ENCODE data around the gene ELL2.

ELL2 gene

DNA sequence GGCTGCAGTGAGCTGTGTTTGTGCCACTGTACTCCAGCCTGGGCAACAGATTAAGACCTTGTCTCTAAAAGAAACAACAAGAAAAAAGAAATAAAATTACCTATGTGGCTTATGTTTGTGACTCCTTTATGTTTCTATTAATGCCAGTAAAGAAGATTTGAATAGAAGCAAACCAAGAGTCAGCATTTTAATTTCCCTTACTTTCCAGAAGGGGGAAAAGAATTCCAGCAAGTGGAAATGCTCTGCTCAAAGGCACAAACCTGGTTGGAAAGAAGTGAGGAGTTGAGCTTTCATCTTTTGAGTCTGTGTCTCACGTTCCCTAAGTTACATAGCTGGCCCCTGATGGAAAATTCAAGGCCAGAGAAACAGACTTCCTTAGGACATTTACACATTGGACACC, 23.6 kb upstream of the ELL2 start:
- H3K27ac ChIP-seq = no peak overlapping the region
- TF ChIP-seq CTCF (conservative IDR thresholded peaks at IDR 0.05; ENCODE audit: low read depth) = no peak
- ChIA-PET CTCF (interaction anchor here (0.6 kb wide), 1 partner anchor 820 kb away, joined by 4 read pairs; no protein-coding TSS in a partner anchor), POLR2A (ENCODE audit: low non-redundant PET) (no interaction called here)
- no peak for DNase-seq (ENCODE audit: low spot score)

DNA sequence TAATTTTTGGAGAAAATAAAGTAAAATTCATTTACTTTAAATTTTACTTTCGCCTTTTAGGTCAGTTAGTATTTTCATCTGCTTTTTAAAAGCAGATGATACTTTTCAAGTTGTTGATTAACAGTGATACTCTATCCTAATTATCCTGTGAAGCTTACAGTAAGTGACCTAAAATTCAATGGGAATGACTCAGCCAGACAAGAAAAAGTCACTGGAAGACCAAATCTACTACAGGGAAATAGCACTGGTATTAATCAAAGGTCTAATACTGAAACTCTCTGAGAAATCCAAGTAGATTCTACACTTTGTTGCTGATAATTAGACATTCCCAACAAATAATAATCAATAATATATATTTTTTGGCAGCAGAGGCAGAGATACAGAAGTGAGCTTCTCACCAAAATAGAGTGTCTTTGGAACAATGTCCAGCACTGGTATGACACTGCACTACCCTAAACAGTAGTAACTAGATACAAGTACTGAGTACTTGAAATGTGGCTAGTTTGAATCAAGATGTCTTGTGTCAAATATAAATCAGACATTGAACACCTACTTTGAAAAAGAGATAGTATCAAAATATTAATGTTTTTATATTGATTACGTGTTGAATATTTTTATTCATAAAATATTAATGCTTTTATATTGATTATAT, 22.8 kb upstream of the ELL2 start:
- CTCF ChIA-PET = interaction anchor here (0.6 kb wide), 2 partner anchors 14 to 821 kb away, joined by 3 to 4 read pairs; no protein-coding TSS in a partner anchor
- POLR2A ChIA-PET (ENCODE audit: low non-redundant PET) = no interaction called here
- no peak for DNase-seq (ENCODE audit: low spot score)
- H3K27ac ChIP-seq = no peak overlapping the region
- no peak for TF ChIP-seq CTCF (conservative IDR thresholded peaks at IDR 0.05; ENCODE audit: low read depth)

DNA sequence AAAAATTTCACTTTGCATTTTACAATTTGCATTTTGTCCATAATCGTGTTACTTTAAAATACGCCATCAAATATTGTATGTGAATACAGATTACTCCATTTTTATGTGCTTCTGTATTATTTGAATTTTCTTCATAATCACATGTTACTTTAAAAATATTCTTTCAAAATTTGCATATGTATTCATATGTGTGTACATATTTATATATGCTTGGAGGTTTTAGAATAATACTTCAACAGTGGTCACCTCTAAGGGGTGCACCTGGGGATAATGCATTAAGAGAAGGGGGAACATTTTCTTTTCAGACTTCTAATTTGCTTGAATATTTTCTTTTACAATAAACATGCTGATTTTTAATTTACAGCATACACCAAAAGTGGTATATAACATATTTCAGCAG, 21.9 kb upstream of the ELL2 start:
- no peak overlapping the region for H3K27ac ChIP-seq
- no peak for TF ChIP-seq CTCF (conservative IDR thresholded peaks at IDR 0.05; ENCODE audit: low read depth)
- CTCF ChIA-PET = no interaction called here
- no peak for DNase-seq (ENCODE audit: low spot score)
- POLR2A ChIA-PET (ENCODE audit: low non-redundant PET) = no interaction called here

GRCh38 chr5:95983080-95983479, 21.4 kb upstream of the ELL2 start:
- H3K27ac ChIP-seq = no peak overlapping the region
- CTCF ChIA-PET = no interaction called here
- POLR2A ChIA-PET (ENCODE audit: low non-redundant PET) = no interaction called here
- no peak for TF ChIP-seq CTCF (conservative IDR thresholded peaks at IDR 0.05; ENCODE audit: low read depth)
- no peak for DNase-seq (ENCODE audit: low spot score)

DNA sequence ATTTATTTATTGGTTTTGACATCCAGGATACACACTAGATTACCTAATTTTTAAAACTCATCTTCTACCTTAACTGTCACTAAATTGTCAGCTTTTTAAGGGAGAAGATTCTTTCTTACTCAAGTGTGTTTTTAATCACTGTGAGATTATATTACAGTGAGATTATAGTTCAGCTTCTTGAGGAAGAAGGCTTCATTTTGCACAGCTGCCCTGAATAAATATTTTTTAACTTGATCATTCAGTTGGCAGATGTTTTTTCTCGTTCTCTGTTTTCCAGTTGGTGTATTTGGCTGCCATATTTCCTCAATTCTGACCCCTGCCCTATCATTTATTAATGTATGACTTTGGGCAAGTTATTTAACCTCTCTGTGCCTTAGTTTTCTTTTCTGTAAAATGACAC, 15.0 kb upstream of the ELL2 start:
- CTCF ChIA-PET = interaction anchor here (0.6 kb wide), 1 partner anchor 1155 kb away, joined by 3 read pairs; no protein-coding TSS in a partner anchor
- H3K27ac ChIP-seq = no peak overlapping the region
- POLR2A ChIA-PET (ENCODE audit: low non-redundant PET) = no interaction called here
- TF ChIP-seq CTCF (conservative IDR thresholded peaks at IDR 0.05; ENCODE audit: low read depth) = no peak
- no peak for DNase-seq (ENCODE audit: low spot score)

DNA sequence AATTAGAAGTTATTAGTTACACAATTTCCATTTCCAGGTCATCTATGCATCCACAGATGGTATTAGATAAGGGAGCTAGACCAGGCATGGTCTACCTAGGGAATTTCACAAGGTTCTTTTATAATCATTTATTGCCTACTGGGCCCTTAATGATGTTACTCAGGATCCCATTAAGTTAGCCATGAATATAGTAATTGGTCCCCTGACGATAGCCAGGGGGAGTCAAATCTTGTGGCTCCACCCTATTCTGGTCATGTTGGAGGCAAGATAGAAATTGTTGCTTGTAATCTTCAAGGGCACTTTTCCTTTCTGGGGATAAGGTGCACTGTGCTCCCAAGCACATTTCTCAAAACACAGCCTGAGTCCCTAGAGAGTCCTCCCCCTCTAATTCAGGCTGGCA, 14.1 kb upstream of the ELL2 start:
- CTCF ChIA-PET = no interaction called here
- POLR2A ChIA-PET (ENCODE audit: low non-redundant PET) = no interaction called here
- DNase-seq (ENCODE audit: low spot score) = no peak
- no peak for TF ChIP-seq CTCF (conservative IDR thresholded peaks at IDR 0.05; ENCODE audit: low read depth)
- H3K27ac ChIP-seq = no peak overlapping the region

Measured in RWPE1 (cell line).